Measurements from ENCODE around the gene GRIA3. TPM values are rescaled to one million over a fixed set of nuclear protein-coding genes. Genes with fewer than 3 reads are reported as not detected.

The GRIA3 gene
- polyA plus RNA-seq, 1 of the 3 experiments (the other 2 are of a cell fraction): 0.15 TPM

DNA sequence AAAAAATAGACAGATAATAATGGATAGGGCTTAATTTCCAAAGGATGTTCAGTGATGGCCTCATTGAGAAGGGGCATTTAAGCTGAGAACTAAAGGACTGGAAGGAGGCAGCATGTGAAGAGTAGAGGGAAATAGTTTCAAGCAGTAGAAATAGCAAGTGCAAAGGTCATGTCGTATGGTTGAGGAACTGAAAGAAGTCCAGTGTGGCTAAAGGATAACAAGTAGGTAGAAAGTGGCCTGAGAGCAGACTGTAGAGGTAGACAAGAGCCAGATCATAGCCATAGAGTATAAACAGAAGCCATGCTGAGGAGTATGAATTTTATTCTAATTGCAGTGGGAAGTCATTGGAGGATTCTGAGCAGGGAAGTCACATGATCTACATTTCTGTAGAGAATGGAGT is 72.3 kb downstream of the GRIA3 start:
- Histone ChIP-seq H3K9ac (no peak overlapping the region), H3K36me3 (replicated peaks in 1 of 2; ENCODE audit: control insufficient read depth in 1 of 2, insufficient read depth in 2 of 2, low read length in 1 of 2) (no peaks in the 10 kb centered on the region), H2AFZ (ENCODE audit: low read depth) (no peak overlapping the region), H4K20me1 (ENCODE audit: insufficient read depth) (no peaks in the 10 kb centered on the region), H3K4me2 (no peak overlapping the region), H3K27ac (ENCODE audit: low read depth in 2 of 2, low read length in 1 of 2) (no peak overlapping the region), H3F3A (replicated peaks; ENCODE audit: insufficient read depth) (no peaks in the 10 kb centered on the region), H3K4me1 (ENCODE audit: control insufficient read depth in 1 of 2, insufficient read depth in 2 of 2, low read depth in 1 of 2, low read length in 1 of 2) (no peaks in the 10 kb centered on the region), H3K9me2 (no peaks in the 10 kb centered on the region), H3K27me3 (ENCODE audit: insufficient read depth) (no peaks in the 10 kb centered on the region), H3K79me2 (ENCODE audit: insufficient read depth) (no peaks in the 10 kb centered on the region), H3K9me3 (no peaks in the 10 kb centered on the region), H3K4me3 (ENCODE audit: low read depth in 2 of 2, low read length in 1 of 2) (no peak overlapping the region)
- WGBS (ENCODE audit: low lambda C conversion rate): 4% methylated on average over 1 of the region's 1 CpG
- POLR2A ChIA-PET: no interaction called here
- no peak for DNase-seq
- TF ChIP-seq, protein P1, sequence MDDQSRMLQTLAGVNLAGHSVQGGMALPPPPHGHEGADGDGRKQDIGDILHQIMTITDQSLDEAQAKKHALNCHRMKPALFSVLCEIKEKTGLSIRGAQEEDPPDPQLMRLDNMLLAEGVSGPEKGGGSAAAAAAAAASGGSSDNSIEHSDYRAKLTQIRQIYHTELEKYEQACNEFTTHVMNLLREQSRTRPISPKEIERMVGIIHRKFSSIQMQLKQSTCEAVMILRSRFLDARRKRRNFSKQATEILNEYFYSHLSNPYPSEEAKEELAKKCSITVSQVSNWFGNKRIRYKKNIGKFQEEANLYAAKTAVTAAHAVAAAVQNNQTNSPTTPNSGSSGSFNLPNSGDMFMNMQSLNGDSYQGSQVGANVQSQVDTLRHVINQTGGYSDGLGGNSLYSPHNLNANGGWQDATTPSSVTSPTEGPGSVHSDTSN (IDR thresholded peaks at IDR 0.05): no peak
- TF ChIP-seq, protein P2, sequence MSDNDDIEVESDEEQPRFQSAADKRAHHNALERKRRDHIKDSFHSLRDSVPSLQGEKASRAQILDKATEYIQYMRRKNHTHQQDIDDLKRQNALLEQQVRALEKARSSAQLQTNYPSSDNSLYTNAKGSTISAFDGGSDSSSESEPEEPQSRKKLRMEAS (IDR thresholded peaks at IDR 0.05; ENCODE audit: low read depth): no peak
- no peak for TF ChIP-seq EZH2phosphoT487 (IDR thresholded peaks at IDR 0.05; ENCODE audit: borderline replicate concordance, low read depth)
- no peak for TF ChIP-seq SIN3A (IDR thresholded peaks at IDR 0.05; ENCODE audit: borderline replicate concordance, low read depth, low read length)
- no peak for TF ChIP-seq TAF1 (IDR thresholded peaks at IDR 0.05; ENCODE audit: borderline replicate concordance, low read depth, low read length)
- CTCF ChIA-PET: no interaction called here

DNA sequence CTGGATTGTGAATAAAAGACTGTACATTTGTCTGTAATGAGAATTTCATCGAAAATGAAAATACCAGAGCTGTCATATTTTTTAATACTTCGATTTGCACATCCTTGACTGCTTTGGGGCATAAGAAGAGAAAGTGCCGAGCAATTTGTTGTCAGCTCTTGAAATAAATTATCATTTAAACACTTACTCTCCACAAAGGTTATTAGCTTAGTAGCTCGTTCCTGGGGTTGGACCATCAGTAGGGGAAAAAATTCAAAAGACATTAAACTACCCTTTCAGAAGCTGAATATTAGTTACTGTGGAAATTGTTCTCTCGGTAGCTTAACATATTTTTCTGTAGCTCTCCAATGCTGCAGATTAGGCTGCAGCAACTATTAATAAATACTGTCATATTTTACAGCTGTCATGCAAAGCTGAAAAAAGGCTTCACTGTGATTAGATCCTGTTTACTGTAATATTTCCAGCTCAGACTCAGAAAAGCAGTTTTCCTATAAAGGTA is 76.9 kb downstream of the GRIA3 start:
- Histone ChIP-seq H2AFZ (ENCODE audit: low read depth) (no peak overlapping the region), H3K9ac (no peak overlapping the region), H3K4me2 (no peak overlapping the region), H3K4me3 (ENCODE audit: low read depth in 2 of 2, low read length in 1 of 2) (no peak overlapping the region), H4K20me1 (ENCODE audit: insufficient read depth) (no peaks in the 10 kb centered on the region), H3K9me3 (no peaks in the 10 kb centered on the region), H3F3A (replicated peaks; ENCODE audit: insufficient read depth) (no peaks in the 10 kb centered on the region), H3K27ac (ENCODE audit: low read depth in 2 of 2, low read length in 1 of 2) (no peak overlapping the region), H3K36me3 (replicated peaks in 1 of 2; ENCODE audit: control insufficient read depth in 1 of 2, insufficient read depth in 2 of 2, low read length in 1 of 2) (no peaks in the 10 kb centered on the region), H3K79me2 (ENCODE audit: insufficient read depth) (no peaks in the 10 kb centered on the region), H3K9me2 (no peaks in the 10 kb centered on the region), H3K27me3 (ENCODE audit: insufficient read depth) (no peaks in the 10 kb centered on the region), H3K4me1 (ENCODE audit: control insufficient read depth in 1 of 2, insufficient read depth in 2 of 2, low read depth in 1 of 2, low read length in 1 of 2) (peaks cover 0 to 5% of the 10 kb centered on the region in 2 experiments; a peak in 1 of 4 replicates)
- POLR2A ChIA-PET: no interaction called here
- 23% methylated on average over 5 of the region's 5 CpGs for WGBS (ENCODE audit: low lambda C conversion rate)
- DNase-seq: no peak
- TF ChIP-seq CHD2 (IDR thresholded peaks at IDR 0.05; ENCODE audit: low read length, partially characterized antibody): no peak
- no peak for TF ChIP-seq MEF2A (IDR thresholded peaks at IDR 0.05; ENCODE audit: borderline replicate concordance, low read depth)
- no peak for TF ChIP-seq EP300 (IDR thresholded peaks at IDR 0.05; ENCODE audit: borderline replicate concordance in 1 of 2, low read depth in 1 of 2, low read length in 1 of 2)
- TF ChIP-seq, protein P3, sequence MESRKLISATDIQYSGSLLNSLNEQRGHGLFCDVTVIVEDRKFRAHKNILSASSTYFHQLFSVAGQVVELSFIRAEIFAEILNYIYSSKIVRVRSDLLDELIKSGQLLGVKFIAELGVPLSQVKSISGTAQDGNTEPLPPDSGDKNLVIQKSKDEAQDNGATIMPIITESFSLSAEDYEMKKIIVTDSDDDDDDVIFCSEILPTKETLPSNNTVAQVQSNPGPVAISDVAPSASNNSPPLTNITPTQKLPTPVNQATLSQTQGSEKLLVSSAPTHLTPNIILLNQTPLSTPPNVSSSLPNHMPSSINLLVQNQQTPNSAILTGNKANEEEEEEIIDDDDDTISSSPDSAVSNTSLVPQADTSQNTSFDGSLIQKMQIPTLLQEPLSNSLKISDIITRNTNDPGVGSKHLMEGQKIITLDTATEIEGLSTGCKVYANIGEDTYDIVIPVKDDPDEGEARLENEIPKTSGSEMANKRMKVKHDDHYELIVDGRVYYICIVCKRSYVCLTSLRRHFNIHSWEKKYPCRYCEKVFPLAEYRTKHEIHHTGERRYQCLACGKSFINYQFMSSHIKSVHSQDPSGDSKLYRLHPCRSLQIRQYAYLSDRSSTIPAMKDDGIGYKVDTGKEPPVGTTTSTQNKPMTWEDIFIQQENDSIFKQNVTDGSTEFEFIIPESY (IDR thresholded peaks at IDR 0.05; ENCODE audit: borderline replicate concordance, low read depth): no peak
- no peak for TF ChIP-seq TCF12 (IDR thresholded peaks at IDR 0.05)
- TF ChIP-seq JUND (IDR thresholded peaks at IDR 0.05): no peak
- TF ChIP-seq, protein P2 (IDR thresholded peaks at IDR 0.05; ENCODE audit: low read depth): no peak
- TF ChIP-seq RXRA (IDR thresholded peaks at IDR 0.05; ENCODE audit: borderline replicate concordance, low read depth): no peak
- no peak for TF ChIP-seq MXI1 (IDR thresholded peaks at IDR 0.05; ENCODE audit: low read depth, low read length)
- TF ChIP-seq RFX5 (IDR thresholded peaks at IDR 0.05; ENCODE audit: low read length): no peak
- TF ChIP-seq, protein P4, sequence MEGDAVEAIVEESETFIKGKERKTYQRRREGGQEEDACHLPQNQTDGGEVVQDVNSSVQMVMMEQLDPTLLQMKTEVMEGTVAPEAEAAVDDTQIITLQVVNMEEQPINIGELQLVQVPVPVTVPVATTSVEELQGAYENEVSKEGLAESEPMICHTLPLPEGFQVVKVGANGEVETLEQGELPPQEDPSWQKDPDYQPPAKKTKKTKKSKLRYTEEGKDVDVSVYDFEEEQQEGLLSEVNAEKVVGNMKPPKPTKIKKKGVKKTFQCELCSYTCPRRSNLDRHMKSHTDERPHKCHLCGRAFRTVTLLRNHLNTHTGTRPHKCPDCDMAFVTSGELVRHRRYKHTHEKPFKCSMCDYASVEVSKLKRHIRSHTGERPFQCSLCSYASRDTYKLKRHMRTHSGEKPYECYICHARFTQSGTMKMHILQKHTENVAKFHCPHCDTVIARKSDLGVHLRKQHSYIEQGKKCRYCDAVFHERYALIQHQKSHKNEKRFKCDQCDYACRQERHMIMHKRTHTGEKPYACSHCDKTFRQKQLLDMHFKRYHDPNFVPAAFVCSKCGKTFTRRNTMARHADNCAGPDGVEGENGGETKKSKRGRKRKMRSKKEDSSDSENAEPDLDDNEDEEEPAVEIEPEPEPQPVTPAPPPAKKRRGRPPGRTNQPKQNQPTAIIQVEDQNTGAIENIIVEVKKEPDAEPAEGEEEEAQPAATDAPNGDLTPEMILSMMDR (IDR thresholded peaks at IDR 0.05): no peak
- TF ChIP-seq SMC3 (IDR thresholded peaks at IDR 0.05; ENCODE audit: low read depth, low read length): no peak
- no peak for TF ChIP-seq POLR2AphosphoS5 (IDR thresholded peaks at IDR 0.05; ENCODE audit: low read depth, low read length)
- no peak for TF ChIP-seq SIN3A (IDR thresholded peaks at IDR 0.05; ENCODE audit: borderline replicate concordance, low read depth, low read length)
- TF ChIP-seq NRF1 (IDR thresholded peaks at IDR 0.05; ENCODE audit: low read depth, low read length): no peak
- TF ChIP-seq, protein P1 (IDR thresholded peaks at IDR 0.05): no peak
- TF ChIP-seq, protein P5, sequence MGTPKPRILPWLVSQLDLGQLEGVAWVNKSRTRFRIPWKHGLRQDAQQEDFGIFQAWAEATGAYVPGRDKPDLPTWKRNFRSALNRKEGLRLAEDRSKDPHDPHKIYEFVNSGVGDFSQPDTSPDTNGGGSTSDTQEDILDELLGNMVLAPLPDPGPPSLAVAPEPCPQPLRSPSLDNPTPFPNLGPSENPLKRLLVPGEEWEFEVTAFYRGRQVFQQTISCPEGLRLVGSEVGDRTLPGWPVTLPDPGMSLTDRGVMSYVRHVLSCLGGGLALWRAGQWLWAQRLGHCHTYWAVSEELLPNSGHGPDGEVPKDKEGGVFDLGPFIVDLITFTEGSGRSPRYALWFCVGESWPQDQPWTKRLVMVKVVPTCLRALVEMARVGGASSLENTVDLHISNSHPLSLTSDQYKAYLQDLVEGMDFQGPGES (IDR thresholded peaks at IDR 0.05; ENCODE audit: low read depth, low read length): no peak
- CTCF ChIA-PET: interaction anchor here (0.8 to 1.4 kb wide), 4 partner anchors 9 to 161 kb away, joined by 3 to 4 read pairs (median 4); no protein-coding TSS in a partner anchor
